Non-pigmented ciliary epithelial cell (primary cell): ENCODE data around the gene PFAS.
"Not testable (repeated sequence)": the region's sequence is repeated elsewhere in the genome, so short reads cannot be mapped to it uniquely, and the experiment has no call there.

Experiments
- DNase-seq: peaks from one replicate; pipeline ENCODE4 v3.0.0-alpha.2; 2010; ENCODE audit warnings: low read depth

PFAS gene, protein sequence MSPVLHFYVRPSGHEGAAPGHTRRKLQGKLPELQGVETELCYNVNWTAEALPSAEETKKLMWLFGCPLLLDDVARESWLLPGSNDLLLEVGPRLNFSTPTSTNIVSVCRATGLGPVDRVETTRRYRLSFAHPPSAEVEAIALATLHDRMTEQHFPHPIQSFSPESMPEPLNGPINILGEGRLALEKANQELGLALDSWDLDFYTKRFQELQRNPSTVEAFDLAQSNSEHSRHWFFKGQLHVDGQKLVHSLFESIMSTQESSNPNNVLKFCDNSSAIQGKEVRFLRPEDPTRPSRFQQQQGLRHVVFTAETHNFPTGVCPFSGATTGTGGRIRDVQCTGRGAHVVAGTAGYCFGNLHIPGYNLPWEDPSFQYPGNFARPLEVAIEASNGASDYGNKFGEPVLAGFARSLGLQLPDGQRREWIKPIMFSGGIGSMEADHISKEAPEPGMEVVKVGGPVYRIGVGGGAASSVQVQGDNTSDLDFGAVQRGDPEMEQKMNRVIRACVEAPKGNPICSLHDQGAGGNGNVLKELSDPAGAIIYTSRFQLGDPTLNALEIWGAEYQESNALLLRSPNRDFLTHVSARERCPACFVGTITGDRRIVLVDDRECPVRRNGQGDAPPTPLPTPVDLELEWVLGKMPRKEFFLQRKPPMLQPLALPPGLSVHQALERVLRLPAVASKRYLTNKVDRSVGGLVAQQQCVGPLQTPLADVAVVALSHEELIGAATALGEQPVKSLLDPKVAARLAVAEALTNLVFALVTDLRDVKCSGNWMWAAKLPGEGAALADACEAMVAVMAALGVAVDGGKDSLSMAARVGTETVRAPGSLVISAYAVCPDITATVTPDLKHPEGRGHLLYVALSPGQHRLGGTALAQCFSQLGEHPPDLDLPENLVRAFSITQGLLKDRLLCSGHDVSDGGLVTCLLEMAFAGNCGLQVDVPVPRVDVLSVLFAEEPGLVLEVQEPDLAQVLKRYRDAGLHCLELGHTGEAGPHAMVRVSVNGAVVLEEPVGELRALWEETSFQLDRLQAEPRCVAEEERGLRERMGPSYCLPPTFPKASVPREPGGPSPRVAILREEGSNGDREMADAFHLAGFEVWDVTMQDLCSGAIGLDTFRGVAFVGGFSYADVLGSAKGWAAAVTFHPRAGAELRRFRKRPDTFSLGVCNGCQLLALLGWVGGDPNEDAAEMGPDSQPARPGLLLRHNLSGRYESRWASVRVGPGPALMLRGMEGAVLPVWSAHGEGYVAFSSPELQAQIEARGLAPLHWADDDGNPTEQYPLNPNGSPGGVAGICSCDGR (N-terminal part only)

GRCh38 chr17:8248751-8249607 is at the start of gene PFAS:
TSS of gene PFAS (plus strand) at chr17:8249289. CDS start at chr17:8253938, 4,649 bp downstream.
- DNase-seq, result peak; percentile 49

DNA sequence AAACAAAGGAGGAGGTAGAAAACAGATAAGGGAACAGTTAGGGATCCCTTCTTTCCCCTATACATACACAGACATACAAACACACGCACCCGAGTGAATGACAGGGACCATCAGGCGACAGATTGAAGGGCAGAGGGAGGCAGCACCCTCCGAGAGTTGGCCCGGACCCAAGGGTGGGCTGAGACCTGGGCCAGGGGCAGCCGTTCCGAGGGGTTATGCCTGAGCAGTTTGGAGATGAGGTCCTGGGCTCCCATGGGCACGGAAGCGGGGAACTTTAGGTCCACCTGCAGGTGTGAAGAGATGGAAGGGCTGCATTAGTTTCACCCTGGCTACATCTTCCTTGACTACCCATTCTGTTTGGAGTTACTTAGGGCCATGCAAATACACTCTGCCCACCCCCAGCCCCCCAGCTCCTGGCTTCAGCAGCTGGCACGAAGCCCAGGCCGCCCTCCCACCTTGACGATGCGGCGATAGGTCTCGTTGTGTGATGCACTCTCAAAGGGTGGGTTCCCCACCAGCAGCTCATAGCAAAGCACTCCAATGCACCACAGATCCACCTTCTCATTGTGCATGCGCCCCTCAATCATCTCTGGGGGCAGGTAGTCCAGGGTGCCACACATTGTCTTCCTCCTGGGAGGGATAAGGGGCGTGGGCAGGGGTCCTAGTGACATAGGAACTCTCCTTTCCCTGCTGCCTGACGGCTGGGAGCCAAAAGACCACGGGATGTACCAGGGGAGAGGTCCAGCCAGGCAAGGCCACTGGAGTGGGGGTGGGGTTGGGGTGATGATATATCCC is 44.1 kb upstream of the PFAS start:
- no peak for DNase-seq

DNA sequence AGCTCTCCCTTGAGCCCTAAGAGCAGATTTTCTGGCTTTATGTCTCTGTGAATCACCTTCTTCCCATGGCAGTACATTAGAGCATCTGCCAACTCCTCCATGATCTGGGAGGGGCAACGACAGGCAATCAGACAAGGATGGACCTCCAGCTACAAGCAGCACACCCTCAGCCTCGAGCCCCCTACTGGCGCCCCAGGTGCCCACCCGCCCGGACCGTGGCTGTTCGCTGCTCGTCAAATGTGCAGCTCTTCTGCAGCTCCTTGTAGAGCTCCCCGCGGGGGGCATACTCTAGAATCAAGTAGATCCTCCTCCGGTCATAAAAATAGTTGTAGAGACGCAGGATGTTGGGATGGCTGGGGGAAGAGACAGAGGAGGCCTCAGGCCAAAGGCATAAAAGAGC is 42.6 kb upstream of the PFAS start:
- no peak for DNase-seq

DNA sequence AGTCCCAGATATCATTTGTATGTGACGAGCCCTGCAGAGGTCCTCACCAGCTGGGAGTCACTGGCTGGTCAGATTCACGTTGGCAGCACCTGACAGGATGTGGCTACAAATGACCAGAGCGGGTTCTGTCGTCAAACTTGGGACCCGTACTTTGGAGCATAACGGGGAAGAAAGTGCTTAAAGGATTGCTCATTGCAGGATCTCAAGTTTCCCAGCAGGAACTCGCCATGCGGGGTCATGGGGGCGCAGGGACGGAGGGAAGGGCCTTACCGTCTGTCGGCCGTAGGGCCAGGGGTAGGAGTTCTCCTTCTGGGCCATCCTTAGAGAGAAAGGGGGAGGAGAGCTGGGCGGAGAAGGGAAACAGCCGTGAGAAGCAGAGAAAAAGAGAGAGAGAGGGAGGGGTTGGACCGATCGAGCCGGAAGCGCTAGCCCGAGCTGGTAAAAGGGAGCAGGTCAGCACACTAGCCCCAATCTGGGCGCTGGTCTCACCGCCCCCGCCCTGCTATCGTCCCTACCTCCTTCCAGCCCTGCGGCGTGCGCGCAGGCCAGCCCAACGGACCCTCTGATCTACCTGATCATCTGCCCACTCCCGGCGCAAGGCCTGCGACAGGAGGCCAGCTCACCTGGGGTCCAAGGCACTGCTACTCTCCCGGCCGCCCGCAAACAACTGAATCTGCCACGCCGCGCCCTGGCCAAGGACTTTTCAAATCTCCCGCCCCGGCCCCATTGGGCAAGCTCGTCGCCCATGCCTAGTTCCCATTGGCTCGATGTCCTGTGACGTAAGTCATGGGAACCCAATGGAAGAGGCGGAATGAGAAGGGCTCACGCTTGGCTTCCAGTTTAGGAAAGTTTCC is 39.0 kb upstream of the PFAS start, which contains the start of gene AURKB:
AURKB (minus strand) TSS at position 669 of the 854 bp plus-strand sequence; CDS start at position 318, 351 bp downstream.
- peak; percentile 93 for DNase-seq

DNA sequence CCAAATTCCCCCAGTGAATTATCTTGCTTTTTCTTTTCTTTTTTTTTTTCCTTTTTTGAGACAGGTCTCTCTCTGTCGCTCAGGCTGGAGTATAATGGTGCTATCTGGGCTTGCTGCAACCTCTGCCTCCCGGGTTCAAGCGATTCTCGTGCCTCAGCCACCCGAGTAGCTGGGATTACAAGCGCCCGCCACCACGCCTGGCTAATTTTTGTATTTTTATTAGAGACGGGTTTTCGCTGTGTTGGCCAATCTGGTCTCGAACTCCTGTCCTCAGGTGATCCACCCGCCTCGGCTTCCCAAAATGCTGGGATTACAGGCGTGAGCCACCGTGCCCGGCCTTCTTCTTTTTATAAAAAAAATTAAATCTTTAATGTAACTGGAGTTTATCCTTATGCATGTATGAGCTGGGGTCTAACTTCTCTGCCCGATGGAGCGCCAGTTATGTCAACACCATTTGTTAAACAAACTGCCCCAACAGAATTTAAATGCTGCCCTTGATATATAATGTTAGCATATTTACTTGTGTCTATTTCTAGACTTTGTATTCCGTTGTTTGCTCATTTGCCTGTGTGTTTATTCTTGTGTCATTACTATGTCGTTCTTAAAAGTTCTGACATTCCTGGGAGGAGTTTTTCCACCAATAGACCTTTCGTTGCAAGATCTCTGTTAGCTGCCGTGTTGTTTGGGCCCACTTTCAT is 38.2 kb upstream of the PFAS start:
- DNase-seq, result no peak

DNA sequence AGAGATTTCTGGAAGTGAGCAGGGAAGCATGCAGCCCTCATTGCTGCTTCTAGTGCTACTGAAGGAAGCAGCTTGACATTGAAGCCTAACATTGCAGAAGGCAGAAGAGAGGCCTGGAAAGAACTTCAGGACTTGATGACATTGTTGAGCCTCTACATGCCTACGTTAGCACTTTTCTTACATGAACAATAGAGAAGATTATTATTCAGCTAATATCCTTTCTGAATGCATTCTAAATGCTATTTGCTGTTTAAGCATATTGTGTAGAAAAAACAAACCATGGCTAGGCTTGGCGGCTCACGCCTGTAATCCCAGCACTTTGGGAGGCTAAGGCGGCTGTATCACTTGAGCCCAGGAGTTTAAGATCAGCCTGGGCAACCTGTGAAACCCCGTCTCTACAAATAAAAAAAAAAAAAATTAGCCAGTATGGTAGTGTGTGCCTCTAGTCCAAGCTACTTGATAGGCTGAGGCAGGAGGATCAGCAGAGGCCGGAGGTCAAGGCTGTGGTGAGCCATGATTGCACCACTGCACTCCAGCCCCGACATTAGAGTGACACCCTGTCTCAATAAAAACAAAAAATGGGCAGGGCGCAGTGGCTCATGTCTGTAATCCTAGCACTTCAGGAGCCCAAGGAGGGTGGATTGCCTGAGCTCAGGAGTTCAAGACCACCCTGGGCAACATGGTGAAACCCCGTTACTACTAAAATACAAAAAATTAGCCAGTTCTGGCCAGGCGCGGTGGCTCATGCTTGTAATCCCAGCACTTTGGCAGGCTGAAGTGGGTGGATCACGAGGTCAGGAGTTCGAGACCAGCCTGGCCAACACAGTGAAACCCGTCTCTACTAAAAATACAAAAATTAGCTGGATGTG is 36.5 kb upstream of the PFAS start:
- DNase-seq, result no peak

- not testable (repeated sequence) for DNase-seq
Observed at GRCh38 chr17:8214000-8214399, 35.1 kb upstream of the PFAS start.

DNA sequence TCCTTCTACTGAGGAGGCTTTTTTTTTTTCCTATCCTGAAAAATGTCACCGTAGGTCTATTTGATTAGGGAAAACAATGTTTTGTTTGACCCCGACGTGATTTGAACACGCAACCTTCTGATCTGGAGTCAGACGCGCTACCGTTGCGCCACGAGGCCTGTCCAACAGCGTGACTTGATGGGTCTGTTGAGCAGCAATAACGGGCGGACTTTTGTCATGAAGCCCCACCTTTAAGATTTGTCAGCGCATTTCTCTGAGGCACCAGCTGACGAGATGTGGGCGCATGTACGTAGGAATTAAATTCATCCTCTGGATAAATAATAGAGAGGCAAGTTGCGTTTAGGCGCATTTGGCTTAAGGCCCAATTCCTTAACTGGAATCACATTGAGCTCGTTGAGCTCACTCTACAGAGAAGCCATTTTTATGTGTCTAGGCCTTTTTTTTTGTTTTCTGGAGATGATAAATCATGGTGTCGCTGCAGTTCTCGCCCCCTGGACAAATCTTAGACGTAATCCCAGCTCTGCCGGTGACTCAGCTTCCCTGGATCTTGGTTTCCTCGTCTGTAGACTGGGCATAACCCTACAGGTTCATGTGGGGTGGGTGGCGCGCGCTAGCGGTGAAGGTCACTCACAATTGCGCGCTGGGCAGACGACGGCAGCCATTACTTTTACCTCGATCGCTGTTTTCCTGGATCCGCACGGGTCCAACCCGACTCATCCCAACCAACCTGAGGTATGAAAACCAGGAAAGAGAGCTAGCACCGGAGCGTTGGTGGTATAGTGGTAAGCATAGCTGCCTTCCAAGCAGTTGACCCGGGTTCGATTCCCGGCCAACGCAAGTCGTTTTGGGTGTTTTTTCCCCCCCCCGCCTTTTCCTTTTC is 28.1 kb upstream of the PFAS start:
- peak; percentile 81 for DNase-seq

GRCh38 chr17:8221663-8222379 is 27.3 kb upstream of the PFAS start:
- DNase-seq, result no peak

- peak; percentile 63 for DNase-seq
Observed at GRCh38 chr17:8222380-8222629, 26.8 kb upstream of the PFAS start.

GRCh38 chr17:8222630-8223355 is 26.3 kb upstream of the PFAS start:
- DNase-seq, result peak; percentile 73

- no peak for DNase-seq
Observed at GRCh38 chr17:8223356-8224126, 25.5 kb upstream of the PFAS start.

DNA sequence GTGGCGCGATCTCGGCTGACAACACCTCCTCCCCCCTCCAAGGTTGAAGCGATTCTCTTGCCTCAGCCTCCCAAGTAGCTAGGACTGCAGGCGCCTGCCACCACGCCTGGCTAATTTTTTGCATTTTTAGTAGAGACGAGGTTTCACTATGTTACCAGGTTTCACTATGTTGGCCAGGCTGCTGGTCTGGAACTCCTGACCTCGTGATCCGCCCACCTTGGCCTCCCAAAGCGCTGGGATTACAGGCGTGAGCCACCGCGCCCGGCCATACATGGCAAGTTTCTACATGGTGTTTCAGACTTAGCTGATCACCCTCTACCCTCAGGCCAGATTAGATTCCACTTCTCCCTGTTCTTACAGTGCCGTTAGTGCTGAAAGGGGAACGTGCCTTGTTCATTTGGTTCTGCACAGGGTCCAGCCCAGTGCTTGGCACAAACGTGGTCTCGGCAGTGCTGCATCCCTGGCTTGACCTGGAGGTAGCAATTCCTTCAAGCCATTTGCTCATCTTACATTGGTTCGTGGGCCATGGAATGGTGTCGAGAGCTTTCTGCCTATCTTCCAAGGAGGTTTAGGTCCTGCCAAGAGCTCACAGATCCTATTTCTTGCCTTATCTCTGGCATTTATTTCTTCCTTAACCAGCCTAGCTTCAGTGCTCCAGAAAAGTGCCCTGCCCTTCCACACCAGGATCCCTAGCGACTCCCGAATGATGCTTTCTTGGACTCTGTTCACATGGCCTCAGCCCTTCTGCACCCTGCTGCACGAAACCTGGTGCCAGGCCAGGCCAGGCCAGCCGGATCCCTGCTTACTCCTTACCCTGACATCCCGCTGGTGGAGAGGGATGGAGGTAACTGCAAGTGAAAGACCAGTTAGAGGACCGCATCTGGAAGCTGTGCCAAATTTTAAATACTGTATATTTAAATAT is 23.9 kb upstream of the PFAS start:
- DNase-seq, result no peak
